Stimulated activated CD4-positive, alpha-beta T cell treated with anti-CD3 and anti-CD28 coated beads, TNF-alpha, amount 100 ng/mL, for 24 hours (primary cell): ENCODE data around the gene PSD4.

Source experiments
- DNase-seq, 3 experiments: peaks; one replicate each; pipeline ENCODE4 v3.0.0-alpha.2; 2020; ENCODE audit warnings: low read depth in 3 of 3

Gene PSD4

DNA sequence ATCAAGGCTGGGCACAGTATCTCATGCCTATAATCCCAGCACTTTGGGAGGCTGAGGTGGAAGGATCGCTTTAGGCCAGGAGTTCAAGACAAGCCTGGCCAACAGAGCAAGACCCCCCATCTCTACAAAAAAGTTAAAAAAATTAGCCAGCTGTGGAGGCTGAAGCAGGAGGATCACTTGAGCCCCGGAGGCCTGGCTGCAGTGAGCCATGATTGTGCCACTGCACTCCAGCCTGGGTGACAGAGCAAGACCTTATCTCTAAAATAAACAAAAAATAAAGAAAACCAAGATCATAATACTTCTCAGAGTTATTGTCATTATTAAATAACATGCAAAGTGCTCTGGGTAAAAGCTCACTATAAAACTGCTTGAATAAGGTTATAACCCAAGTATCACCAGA, 31.5 kb upstream of the PSD4 start:
- no peak for DNase-seq

DNA sequence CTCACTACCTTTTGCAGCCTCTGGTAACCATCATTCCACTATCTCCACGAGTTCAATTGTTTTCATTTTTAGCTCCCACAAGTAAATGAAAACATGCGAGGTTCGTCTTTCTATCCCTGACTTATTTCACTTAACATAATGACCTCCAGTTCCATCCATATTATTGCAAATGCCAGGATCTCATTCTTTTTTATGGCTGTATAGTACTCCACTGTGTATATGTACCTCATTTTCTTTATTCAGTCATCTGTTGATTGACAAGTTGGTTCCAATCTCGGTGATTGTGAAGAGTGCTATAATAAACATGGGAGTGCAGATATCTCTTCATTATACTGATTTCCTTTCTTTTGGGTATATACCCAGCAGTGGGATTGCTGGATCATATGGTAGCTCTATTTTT, 29.5 kb upstream of the PSD4 start:
- no peak for DNase-seq

DNA sequence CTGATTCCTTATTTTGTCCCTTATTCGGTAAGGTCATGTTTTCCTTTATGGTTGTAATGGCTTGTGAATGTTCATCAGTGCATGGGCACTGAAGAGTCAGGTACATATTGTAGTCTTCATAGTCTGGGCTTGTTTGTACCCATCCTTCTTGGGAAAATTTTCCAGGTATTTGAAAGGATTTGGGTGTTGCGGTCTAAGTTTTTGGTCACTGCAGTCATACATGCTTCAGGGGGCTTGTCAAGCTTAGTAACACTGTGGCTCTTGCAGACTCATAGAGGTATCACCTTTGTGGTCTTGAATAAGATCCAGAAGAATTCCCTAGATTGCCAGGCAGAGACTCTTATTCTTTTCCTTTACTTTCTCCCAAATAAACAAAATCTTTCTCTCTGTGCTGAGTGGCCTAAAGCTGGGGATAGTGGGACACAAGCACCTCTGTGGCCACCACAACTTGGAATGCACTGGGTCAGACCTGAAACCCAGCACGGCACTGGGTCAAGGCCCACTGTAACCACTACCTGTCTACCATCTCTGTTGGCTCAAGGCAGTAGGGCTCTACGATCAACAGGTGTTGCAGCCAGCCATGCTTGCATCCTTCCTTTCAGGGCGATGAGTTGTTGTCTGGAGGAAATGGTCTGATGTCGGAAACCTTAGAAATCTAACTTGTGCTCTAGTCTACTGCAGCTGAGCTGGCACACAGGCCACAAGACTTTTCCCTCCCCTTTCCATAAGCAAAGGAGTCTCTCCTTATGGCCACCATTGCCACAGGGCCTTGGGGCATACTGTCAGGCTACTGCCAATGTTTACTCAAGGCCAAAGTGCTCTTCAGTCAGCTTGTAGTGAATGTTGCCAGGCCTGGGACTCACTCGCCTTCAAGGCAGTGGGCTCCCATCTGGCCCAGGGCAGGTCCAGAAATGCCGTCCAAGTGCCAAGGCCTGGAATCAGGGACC, 24.9 kb upstream of the PSD4 start:
- no peak for DNase-seq

DNA sequence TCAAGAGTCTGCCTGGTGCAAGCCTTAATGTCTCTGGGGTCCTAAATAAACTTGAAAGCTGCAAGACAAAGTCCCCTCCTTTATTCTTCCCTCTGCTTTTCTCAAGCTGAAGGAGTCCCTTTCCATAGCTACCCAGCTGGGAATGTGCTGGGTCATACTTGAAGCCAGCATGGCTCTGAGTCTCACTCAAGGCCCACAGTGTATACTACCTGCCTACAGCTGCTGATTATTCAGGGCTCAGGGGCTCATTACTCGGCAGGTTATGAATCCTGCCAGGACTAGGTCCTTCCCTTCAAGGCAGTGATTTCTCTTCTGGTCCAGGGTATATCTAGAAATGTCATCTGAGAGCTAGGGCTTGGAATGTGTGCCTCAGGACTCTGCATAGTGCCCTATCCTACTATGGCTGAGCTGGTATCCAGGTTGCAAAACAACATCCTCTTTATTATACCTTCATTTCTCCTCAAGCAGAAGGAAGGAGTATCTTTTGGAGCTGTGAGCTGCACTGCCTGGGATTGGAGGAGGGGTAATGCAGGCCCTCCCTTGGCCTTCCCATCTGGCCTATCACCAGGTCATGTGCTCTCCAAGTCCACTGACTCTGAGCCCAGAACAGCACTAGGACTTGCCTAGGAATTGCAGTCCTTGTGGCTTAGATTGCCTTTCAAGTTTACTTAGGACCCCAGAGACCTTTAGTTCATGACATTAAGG, 24.1 kb upstream of the PSD4 start:
- no peak for DNase-seq

DNA sequence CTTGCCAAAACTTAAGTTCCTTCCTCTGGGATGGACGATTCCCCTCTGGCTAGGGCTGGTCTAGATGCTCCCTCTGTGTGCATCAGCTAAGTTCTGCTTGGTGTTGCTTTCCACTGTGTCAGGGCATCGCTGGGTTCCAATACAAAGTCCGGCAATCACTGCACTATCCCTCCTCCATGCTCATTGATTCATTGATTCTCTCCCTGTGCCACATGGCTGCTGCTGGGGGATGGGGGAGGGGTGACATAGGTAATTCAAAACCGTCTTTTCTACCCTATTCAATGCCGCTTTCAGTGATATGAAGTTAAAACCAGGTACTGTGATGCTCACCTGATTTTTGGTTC, 23.5 kb upstream of the PSD4 start:
- no peak for DNase-seq

DNA sequence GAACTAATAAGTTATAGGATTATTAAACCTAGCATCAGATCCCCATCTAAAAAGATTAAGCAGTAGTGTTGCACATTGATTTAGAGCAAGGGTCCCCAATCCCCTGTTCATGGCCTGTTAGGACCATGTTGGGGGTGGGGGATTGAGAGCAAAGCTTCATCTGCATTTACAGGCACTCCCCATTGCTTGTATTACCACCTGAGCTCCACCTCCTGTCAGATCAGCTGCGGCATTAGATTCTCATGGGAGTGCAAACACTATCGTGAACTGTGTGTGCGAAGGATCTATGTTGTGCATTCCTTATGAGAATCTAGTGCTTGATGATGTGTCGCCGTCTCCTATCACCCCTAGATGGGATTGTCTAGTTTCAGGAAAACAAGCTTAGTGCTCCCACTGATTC, 18.4 kb upstream of the PSD4 start:
- DNase-seq: no peak

DNA sequence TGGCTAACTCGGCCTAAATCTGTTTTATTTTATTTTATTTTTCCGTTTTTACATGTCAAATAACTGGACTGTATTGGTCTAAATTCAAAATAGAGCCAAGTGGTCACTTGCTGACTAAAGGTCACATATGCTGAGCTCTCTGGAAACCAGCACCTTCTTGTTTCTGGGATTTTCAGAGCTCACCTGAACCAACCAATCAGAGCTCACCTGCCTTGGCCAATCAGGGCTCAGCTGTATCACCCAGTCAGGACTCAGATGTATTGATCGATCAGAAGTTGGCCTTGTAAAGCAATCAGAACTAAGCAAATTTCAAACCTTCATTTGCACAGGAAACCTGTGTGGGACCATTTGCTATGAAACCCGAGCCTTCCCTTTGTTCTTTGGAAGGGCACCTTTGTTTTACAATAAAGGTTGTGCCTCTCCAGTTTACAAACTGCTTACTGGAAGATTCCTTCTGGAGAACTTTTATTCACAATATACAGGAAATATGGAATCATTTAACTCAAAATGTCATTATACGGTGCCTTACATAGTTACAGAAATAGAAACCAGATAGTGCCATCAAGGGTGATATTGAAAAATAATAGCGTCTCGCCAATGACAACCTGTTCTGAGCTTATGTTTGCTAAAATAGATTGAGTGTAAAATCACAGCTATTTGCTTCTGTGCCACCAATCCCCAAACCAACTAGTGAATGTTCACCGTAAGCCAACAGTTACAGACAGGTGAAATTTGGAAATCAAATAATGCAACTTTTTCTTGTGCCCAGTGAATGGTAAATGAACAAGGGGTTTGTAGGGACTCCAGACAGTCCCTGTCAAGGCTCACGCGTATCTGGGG, 17.3 kb upstream of the PSD4 start:
- DNase-seq: no peak

DNA sequence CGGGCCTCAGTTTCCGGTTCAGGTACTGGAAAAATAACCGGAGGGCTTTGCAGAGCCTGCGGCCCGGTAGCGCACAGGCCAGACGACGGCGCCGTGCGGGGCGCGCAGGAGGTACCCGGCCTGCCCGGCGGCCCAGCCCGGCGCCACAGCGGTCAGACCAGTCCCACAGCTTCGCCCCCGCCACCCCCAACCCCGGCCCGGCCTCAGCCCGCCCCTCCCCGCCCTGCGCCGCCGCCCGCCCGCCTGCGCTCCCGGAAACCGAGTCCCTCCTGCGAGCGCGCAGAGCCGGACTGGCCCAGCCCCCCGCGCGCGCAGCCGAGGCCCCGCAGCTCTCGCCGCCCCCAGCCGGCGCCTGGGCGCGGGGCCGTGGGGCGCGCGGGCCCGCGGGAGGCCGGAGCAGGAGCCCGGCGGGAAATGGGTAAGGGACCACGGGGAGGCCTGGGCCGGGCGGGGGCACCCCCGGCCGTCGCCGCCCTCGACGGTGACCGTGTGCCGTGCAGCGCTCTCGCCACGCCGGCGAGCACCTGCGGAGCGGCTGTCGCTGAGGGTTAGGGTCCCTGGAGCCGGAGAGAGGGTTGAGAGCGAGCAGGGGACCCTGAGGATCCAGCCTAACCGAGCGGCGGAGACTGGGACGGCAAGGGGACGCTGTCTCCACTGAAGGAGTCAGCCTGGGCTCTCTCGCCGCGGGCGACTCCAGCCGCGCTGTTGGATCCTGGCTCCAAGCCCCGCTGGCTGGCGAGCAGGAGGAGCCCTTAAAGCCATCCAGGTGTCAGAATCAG, 16.5 kb upstream of the PSD4 start:
- DNase-seq: peak in 1 of 3 experiments; percentile 54

DNA sequence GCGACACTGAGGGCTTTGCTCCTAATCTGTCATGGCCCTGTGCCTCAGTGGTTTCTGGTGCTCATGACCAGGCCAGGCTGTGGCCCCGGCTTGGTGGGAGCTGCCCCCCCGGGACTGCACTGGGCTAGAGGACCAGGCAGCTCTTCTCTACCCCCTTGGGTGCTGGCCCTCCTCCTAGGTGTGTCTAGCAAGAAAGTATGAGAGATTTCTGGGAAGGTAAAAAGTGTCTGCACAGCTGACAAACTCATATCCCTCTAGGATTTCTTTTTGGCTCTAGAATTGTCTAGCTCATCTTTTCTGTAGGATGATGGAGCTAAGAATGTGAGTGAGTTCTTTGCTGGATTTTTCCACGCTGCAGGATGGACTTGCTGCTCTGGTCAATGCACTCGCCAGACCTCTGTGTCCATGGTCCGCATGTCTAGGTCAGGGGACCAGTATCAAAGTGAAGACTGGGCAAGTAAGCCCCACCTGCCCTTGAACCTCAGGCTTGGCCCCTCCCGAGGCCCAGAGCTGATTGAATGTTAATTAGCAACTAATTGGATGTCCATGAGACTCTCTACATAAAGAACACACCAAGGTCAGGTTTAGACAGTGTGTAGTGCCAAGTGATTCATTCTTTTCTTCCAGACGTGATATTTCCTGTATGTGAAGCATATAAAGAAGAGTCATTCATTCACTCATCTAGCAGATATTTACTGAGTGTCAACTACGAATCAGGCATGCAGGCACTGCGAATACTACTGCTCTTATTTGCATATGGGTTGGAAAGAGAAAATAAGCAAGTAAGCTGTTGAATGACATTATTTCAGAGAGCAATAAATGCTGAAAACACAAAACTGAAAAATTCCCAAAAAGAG, 15.6 kb upstream of the PSD4 start:
- DNase-seq: no peak

DNA sequence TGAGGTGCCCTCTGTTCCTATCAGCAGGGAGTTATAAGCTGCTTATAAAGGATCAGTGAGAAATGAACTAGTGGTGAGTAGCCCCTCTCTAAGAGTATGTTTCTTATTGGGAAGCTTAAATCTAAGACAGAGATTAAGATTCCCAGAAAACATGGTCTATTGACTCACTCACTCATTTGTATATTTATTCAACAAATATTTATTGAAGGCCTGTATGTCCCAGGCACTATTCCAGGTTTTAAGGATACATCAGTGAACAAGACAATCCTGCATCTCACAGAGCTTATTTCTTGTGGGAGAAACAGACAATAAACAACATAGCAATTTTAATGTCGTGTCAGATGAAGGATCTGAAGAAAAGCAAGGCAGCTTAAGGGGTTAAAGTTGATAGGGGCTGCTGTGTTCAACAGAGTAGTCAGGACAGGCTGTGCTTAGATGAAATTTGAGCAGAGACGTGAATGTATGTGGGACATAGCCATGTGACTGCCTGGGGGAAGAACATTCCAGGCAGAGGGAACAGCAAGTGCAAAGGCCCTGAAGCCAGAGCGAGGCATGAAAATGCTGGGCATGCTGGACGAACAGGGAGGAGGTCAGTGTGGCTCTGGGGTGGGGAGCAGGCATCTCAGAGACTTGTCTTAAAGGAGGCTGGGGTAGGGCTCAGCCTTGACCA, 14.8 kb upstream of the PSD4 start:
- no peak for DNase-seq

DNA sequence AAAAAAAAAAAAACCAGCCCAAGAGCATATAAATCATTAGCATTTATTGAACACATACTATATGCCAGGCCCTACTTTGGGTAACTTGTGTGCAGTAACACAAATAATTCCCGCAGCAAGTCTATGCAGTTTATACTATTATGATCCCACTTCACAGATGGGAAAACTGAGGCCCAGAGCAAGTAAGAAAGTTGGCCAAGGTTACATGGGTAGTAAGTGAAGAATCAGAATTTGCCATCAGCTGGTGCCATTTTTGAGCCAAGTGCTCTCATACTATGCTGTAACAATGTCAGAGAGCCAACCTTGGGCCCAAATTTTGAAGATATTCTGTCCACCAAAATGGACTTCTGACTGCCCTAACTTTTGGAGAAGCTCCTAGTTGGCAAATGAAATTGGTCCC, 13.5 kb upstream of the PSD4 start:
- no peak for DNase-seq

DNA sequence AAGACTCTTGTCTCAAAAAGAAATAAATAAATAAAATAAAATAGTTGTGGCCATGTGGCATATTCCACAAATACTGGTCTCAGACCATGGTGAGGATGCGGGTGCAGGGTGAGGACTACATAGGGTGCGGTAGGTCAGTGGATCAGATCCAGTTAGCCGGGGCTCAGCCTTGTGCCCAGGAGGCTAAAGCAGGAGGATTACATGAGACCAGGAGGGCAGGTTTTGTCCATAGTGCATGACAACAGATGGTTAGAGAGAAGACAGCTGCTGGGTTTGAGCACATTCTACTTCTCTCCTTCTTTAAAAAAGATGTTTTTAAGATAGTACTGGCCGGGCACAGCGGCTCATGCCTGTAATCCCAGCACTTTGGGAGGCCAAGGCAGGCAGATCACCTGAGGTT, 12.8 kb upstream of the PSD4 start:
- no peak for DNase-seq

DNA sequence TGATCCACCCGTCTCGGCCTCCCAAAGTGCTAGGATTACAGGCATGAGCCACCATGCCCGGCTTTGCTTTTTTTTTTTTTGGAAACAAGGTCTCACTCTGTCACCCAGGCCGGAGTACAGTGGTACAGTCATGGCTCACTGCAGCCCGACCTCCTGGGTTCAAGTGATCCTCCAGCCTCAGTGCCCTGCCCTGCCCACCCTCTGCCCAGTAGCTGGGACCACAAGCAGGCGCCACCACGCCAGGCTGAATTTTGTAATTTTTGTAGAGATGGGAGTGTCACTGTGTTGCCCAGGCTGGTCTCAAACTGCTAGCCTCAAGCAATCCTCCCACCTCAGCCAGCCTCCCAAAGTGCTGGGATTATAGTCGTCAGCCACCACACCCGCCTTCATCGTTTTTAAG, 11.6 kb upstream of the PSD4 start:
- no peak for DNase-seq

DNA sequence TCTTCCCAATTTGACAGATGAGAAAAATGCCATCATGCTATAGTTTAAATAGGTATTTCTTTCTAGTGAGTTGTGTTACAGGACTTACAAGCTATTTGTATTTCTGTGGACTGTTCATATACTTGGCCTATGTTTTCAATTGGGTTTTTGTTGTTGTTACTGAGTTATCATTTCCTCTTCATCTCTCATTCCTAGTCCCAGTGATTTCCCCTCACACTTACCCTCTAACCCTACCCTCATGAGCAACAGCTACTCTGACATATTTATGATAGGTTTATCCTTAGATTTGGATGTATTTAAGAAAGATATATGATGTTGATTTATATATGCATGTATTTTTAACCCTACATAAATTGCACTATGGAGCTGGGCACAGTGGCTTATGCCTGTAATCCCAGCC, 10.9 kb upstream of the PSD4 start:
- no peak for DNase-seq

DNA sequence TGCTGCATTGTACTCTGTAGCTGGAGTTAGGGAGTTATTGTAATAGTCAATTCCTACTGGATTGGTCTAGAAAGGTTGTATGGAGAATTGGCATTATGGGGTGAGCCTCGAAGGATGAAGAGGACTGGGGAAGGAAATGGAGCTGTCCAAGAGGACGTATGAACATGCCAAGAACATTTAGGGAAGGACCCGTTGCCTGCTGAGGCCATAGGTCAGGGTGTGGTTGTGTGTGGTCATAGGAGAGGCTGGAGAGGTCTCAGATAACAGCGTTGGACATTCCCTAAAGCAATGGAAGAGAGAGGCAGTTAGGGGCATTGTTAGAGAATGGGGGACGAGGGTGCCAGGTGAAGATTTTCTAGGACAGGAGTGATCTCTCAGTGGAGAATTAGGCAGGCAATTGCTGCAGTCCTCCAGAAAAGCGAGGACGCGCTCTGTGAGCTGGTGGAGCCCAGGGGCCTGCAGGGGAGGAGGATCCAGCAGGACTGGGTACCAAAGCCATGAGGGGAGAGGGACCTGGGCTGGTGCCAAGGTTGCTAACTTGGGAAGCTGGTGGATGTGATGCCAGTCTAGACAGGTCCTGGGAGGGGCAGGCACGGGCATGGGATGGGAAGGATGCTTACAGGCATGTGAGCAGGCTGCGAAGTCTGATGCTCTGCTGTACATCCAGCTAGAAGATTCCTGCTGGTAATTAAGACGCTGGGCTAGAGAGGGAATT, 9.4 kb upstream of the PSD4 start:
- no peak for DNase-seq

DNA sequence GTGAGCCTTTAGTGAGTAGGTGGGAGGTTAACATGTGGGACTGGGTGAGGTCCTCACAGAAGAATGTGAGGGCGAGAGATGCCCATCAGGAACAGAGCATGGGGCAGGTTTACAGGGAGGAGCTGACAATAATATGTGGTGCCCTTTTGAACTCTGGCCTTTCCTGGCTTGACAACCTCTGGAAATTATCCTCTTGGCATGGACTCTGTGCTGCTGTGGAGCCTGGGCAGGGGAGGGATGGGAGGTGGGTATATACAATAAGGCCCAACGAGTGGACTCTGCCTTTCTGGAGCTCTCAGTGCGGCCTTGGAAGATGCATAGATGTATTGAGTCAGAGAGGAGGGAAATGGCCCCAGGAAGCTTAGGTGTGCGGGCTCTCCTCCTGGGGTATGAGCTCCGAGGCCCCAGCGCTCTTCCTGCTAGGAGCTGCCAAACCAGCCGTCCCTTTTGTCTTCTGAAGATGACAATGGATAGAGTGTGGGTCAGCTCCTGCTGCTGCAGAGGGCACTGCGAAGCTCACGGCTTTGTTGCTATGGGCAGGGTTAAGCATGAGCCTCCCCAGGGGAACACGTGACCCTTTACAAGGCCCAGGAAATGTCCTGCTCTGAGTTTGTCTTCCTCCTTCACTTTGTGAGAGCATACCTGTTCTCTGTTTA, 8.7 kb upstream of the PSD4 start:
- DNase-seq: no peak

DNA sequence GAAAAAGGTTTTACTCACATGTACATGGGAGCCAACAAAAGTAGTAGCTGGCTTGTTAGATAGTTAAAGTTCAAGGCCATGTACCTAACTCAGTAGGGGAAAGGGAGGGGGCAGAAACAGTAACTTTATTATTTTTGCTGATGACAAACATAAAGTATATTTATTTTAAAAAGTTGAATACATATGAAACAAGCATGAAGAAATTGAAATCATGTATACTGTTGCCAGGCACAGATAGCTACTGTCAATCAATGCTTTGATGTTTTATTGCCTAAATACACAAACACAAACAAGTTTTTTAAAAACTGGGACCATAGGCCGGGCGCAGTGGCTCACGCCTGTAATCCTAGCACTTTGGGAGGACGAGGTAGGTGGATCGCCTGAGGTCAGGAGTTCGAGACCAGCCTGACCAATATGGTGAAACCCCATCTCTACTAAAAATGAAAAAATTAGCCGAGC, 7.6 kb upstream of the PSD4 start:
- DNase-seq: no peak

DNA sequence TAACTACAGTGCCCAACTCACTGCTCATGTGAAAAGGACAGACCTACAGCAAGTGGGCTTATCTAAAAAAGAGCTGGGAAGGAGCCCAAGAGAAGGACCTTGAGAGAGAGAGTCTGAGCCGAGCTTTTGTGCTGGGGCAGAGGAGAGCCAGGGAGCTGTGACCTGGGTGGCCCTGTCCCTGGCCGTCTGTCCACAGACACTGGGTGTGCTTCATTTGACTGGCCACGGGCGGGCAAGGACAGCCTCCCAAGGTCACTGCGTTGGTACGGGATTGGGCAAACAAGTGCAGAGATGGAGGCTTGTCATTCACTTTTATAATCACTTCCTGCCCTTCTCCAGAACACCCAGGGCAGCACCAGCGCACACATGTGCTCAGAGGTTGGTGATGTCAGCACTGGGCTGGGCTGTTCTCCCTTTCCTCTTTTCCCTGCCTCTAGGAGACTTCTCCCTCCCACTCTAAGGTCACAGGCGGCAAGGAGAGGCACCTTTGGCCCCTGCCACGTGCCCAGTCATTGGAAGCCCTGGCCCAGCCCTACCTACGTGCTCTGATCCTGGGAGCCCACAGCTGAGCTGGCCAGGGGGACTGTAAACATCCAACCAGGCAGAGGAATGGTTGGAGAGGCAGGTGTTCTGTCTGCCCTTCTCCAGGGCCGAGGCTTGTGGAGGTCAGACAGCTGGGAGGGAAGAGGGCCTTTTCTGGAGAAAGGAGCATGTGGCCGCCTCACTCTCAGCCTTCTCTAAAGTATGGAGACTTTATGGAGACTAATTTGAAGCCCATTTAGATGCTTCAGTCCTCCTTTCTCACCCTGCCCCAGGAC, 6.4 kb upstream of the PSD4 start:
- peak in 1 of 3 experiments; percentile 53 for DNase-seq
